ENCODE results near the gene BBIP1. TPM values are rescaled to one million over a fixed set of nuclear protein-coding genes. Genes with fewer than 3 reads are reported as not detected.

BBIP1 gene
- total RNA-seq, 1 donor from 2014 or later = 39.1 TPM

DNA sequence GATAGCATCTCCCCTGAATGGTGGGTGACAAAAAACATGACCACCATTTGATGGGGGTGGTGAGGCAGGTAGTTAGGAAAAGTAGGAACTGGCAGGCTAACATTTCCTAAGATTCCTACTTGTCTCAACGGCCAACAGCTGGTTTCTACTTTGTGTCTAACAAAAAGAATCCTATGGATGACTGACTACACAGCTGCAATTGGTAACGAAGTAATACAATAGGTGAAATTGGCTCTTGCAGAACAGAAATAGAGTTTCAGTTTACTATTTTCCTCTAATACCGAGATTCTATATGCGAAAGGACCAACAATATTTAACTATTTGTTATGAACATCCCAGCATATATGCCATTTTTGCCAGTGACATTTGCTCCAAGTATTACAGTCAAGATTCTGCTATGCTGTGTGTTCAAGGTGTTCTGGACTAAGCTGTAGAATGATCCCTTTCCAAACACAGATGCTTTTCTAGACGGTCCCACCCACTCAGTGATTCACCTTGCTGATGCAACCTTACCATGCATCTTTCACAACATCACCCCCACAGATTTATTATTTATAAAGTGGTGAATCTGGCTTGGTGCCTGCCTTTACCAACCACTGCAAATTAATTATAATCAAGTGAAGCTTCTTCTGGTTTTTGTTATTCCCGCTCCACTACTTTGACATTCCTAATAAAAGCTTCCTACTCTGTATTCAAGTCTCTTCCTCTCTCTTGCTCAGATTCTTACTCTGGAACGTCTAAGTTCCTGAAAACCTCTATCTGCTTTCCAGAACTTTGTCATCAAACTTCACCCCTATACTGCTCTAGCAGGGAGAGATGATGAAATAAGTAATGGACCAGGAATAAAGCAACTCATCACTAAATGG lies 16.8 kb downstream of the BBIP1 start:
- H3K36me3 Mint-ChIP-seq (ENCODE audit: unreplicated experiment) = no peaks in the 10 kb centered on the region
- H3K4me1 Mint-ChIP-seq (ENCODE audit: low read depth, unreplicated experiment) = peaks cover 2% of the 10 kb centered on the region
- H3K27me3 Mint-ChIP-seq (ENCODE audit: unreplicated experiment) = no peaks in the 10 kb centered on the region
- TF ChIP-seq CTCF (IDR thresholded peaks at IDR 0.05; ENCODE audit: partially characterized antibody, unreplicated experiment) = no peak
- no peak overlapping the region for H3K27ac Mint-ChIP-seq (ENCODE audit: unreplicated experiment)
- no peak overlapping the region for H3K4me3 Mint-ChIP-seq (ENCODE audit: unreplicated experiment)
- no peaks in the 10 kb centered on the region for H3K9me3 Mint-ChIP-seq (ENCODE audit: unreplicated experiment)
- DNase-seq = no peak

DNA sequence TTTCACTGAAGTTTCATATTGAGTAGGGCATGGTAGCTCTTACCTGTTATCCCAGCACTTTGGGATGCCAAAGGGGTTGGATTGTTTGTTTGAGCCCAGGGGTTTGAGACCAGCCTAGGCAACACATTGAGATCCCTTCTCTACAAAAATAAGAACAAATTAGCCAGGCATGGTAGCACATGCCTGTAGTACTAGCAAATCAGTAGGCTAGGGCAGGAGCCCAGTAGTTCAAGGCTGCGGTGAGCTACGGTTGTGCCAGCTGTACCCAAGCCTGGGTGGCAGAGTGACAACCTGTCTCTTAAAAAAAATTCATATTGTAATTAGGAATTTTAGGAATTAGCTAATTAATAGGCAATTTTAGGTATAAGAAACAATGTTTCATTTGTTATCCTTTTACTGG lies 18.0 kb downstream of the BBIP1 start:
- no peaks in the 10 kb centered on the region for H3K9me3 Mint-ChIP-seq (ENCODE audit: unreplicated experiment)
- H3K27ac Mint-ChIP-seq (ENCODE audit: unreplicated experiment) = no peak overlapping the region
- H3K4me3 Mint-ChIP-seq (ENCODE audit: unreplicated experiment) = no peak overlapping the region
- H3K36me3 Mint-ChIP-seq (ENCODE audit: unreplicated experiment) = no peaks in the 10 kb centered on the region
- no peak for TF ChIP-seq CTCF (IDR thresholded peaks at IDR 0.05; ENCODE audit: partially characterized antibody, unreplicated experiment)
- H3K4me1 Mint-ChIP-seq (ENCODE audit: low read depth, unreplicated experiment) = peaks cover 2% of the 10 kb centered on the region
- no peak for DNase-seq
- no peaks in the 10 kb centered on the region for H3K27me3 Mint-ChIP-seq (ENCODE audit: unreplicated experiment)

DNA sequence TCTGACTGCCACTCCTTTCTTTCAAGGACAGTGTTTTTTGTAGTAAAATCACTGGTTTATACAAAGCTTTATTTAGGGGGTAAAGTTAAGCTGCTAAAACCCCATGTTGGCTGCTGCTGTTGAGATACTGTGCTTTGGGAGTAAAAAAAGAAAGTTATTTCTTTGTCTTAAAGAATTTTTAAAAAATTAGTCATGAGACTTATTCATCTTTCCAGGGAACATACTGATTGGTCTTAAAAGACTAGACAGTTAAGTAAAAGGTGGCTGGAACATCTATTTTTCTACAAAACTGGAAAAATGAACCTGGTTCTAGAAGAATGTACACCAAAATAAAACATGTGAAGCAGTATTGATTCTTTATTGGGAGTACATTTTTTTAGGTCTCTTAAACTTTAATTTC lies 20.6 kb downstream of the BBIP1 start:
- TF ChIP-seq CTCF (IDR thresholded peaks at IDR 0.05; ENCODE audit: partially characterized antibody, unreplicated experiment) = no peak
- no peaks in the 10 kb centered on the region for H3K27me3 Mint-ChIP-seq (ENCODE audit: unreplicated experiment)
- no peak overlapping the region for H3K4me3 Mint-ChIP-seq (ENCODE audit: unreplicated experiment)
- peaks cover 2% of the 10 kb centered on the region for H3K4me1 Mint-ChIP-seq (ENCODE audit: low read depth, unreplicated experiment)
- no peaks in the 10 kb centered on the region for H3K36me3 Mint-ChIP-seq (ENCODE audit: unreplicated experiment)
- H3K9me3 Mint-ChIP-seq (ENCODE audit: unreplicated experiment) = no peaks in the 10 kb centered on the region
- no peak overlapping the region for H3K27ac Mint-ChIP-seq (ENCODE audit: unreplicated experiment)
- no peak for DNase-seq

- Mint-ChIP-seq H3K4me3 (ENCODE audit: unreplicated experiment) (no peak overlapping the region), H3K27ac (ENCODE audit: unreplicated experiment) (no peak overlapping the region), H3K4me1 (ENCODE audit: low read depth, unreplicated experiment) (peaks cover 1% of the 10 kb centered on the region), H3K27me3 (ENCODE audit: unreplicated experiment) (no peaks in the 10 kb centered on the region), H3K36me3 (ENCODE audit: unreplicated experiment) (no peaks in the 10 kb centered on the region), H3K9me3 (ENCODE audit: unreplicated experiment) (no peaks in the 10 kb centered on the region)
- TF ChIP-seq CTCF (IDR thresholded peaks at IDR 0.05; ENCODE audit: partially characterized antibody, unreplicated experiment) = no peak
- no peak for DNase-seq
These were observed 21.8 kb downstream of the BBIP1 start for GRCh38 chr10:110897184-110897583.

GRCh38 chr10:110893559-110894179 lies 25.3 kb downstream of the BBIP1 start:
- no peak overlapping the region for H3K4me3 Mint-ChIP-seq (ENCODE audit: unreplicated experiment)
- H3K27me3 Mint-ChIP-seq (ENCODE audit: unreplicated experiment) = no peaks in the 10 kb centered on the region
- peak; percentile 76 for TF ChIP-seq CTCF (IDR thresholded peaks at IDR 0.05; ENCODE audit: partially characterized antibody, unreplicated experiment)
- H3K36me3 Mint-ChIP-seq (ENCODE audit: unreplicated experiment) = no peaks in the 10 kb centered on the region
- no peak for DNase-seq
- H3K27ac Mint-ChIP-seq (ENCODE audit: unreplicated experiment) = no peak overlapping the region
- H3K4me1 Mint-ChIP-seq (ENCODE audit: low read depth, unreplicated experiment) = no peaks in the 10 kb centered on the region
- no peaks in the 10 kb centered on the region for H3K9me3 Mint-ChIP-seq (ENCODE audit: unreplicated experiment)

Measured in glutamatergic neuron (in vitro differentiated cells).